Measurements from ENCODE around the gene BNC2.

Gene BNC2

GRCh38 chr9:16421532-16421931, 448.9 kb downstream of the BNC2 start:
- no peak for DNase-seq

- no peak for DNase-seq
Observed at GRCh38 chr9:16419124-16419523, 451.3 kb downstream of the BNC2 start.

- DNase-seq: no peak
Observed at GRCh38 chr9:16418721-16419120, 451.7 kb downstream of the BNC2 start.

- DNase-seq: no peak
Observed at GRCh38 chr9:16417749-16418148, 452.7 kb downstream of the BNC2 start.

GRCh38 chr9:16417161-16417560, 453.3 kb downstream of the BNC2 start:
- DNase-seq: no peak

- no peak for DNase-seq
Observed at GRCh38 chr9:16414451-16414850, 456.0 kb downstream of the BNC2 start.

GRCh38 chr9:16413509-16414016, 456.9 kb downstream of the BNC2 start:
- no peak for DNase-seq

GRCh38 chr9:16412740-16413139, 457.7 kb downstream of the BNC2 start:
- DNase-seq: no peak

- no peak for DNase-seq
Observed at GRCh38 chr9:16411311-16411710, 459.2 kb downstream of the BNC2 start.

GRCh38 chr9:16410601-16411280, 459.7 kb downstream of the BNC2 start:
- no peak for DNase-seq

GRCh38 chr9:16407617-16408016, 462.9 kb downstream of the BNC2 start:
- DNase-seq: no peak

GRCh38 chr9:16406526-16407225, 463.8 kb downstream of the BNC2 start:
- DNase-seq: no peak

- no peak for DNase-seq
Observed at GRCh38 chr9:16405421-16405820, 465.0 kb downstream of the BNC2 start.

- no peak for DNase-seq
Observed at GRCh38 chr9:16401701-16402100, 468.8 kb downstream of the BNC2 start.

GRCh38 chr9:16398691-16399090, 471.8 kb downstream of the BNC2 start:
- DNase-seq: no peak

- no peak for DNase-seq
Observed at GRCh38 chr9:16396389-16396788, 474.1 kb downstream of the BNC2 start.

- no peak for DNase-seq
Observed at GRCh38 chr9:16391369-16391768, 479.1 kb downstream of the BNC2 start.

GRCh38 chr9:16387382-16387781, 483.1 kb downstream of the BNC2 start:
- DNase-seq: no peak

- no peak for DNase-seq
Observed at GRCh38 chr9:16386827-16387077, 483.7 kb downstream of the BNC2 start.

- DNase-seq: no peak
Observed at GRCh38 chr9:16386007-16386826, 484.3 kb downstream of the BNC2 start.

GRCh38 chr9:16385590-16385989, 484.9 kb downstream of the BNC2 start:
- no peak for DNase-seq

- DNase-seq: no peak
Observed at GRCh38 chr9:16384993-16385392, 485.5 kb downstream of the BNC2 start.

- no peak for DNase-seq
Observed at GRCh38 chr9:16377311-16377710, 493.2 kb downstream of the BNC2 start.
